ENCODE data around the gene RAPGEF4.

GRCh38 chr2:172745636-172746035 lies 10.0 kb downstream of the RAPGEF4 start:
- TF ChIP-seq SP1 (CRISPR knock-in tag; conservative IDR thresholded peaks at IDR 0.05), result no peak
- TF ChIP-seq ATF6 (CRISPR knock-in tag; IDR thresholded peaks at IDR 0.05), result no peak
- TF ChIP-seq, protein P1, sequence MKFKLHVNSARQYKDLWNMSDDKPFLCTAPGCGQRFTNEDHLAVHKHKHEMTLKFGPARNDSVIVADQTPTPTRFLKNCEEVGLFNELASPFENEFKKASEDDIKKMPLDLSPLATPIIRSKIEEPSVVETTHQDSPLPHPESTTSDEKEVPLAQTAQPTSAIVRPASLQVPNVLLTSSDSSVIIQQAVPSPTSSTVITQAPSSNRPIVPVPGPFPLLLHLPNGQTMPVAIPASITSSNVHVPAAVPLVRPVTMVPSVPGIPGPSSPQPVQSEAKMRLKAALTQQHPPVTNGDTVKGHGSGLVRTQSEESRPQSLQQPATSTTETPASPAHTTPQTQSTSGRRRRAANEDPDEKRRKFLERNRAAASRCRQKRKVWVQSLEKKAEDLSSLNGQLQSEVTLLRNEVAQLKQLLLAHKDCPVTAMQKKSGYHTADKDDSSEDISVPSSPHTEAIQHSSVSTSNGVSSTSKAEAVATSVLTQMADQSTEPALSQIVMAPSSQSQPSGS (CRISPR knock-in tag; IDR thresholded peaks at IDR 0.05; ENCODE audit: borderline replicate concordance, low read depth), result no peak
- no peak for TF ChIP-seq RORB (CRISPR knock-in tag; IDR thresholded peaks at IDR 0.05)
- no peak for TF ChIP-seq CTCF (IDR thresholded peaks at IDR 0.05)
- TF ChIP-seq STAT6 (CRISPR knock-in tag; conservative IDR thresholded peaks at IDR 0.05; ENCODE audit: low read depth), result no peak
- TF ChIP-seq, protein P2, sequence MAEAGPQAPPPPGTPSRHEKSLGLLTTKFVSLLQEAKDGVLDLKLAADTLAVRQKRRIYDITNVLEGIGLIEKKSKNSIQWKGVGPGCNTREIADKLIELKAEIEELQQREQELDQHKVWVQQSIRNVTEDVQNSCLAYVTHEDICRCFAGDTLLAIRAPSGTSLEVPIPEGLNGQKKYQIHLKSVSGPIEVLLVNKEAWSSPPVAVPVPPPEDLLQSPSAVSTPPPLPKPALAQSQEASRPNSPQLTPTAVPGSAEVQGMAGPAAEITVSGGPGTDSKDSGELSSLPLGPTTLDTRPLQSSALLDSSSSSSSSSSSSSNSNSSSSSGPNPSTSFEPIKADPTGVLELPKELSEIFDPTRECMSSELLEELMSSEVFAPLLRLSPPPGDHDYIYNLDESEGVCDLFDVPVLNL (CRISPR knock-in tag; IDR thresholded peaks at IDR 0.05; ENCODE audit: borderline replicate concordance, low read depth), result no peak
- no peak for TF ChIP-seq RELA (CRISPR knock-in tag; IDR thresholded peaks at IDR 0.05; ENCODE audit: borderline replicate concordance)
- no peak for TF ChIP-seq CBFB (CRISPR knock-in tag; IDR thresholded peaks at IDR 0.05; ENCODE audit: low read depth)
